ENCODE data around the gene ASPSCR1.

- TF ChIP-seq CTCF (IDR thresholded peaks at IDR 0.05) (no peak), POLR2AphosphoS5 (IDR thresholded peaks at IDR 0.05) (no peak), POLR2A (IDR thresholded peaks at IDR 0.05) (no peak)
Observed at GRCh38 chr17:82005701-82006348, 28.4 kb downstream of the ASPSCR1 start.
